HG03066 (cell line): ENCODE results near the gene NEIL3.

Experiments
- ATAC-seq: cut with Tn5 transposase; IDR thresholded peaks from one replicate; pipeline ENCODE4 v1.9.1; 2021; ENCODE audit warnings: low read depth; ENCODE audit not compliant: unreplicated experiment

Gene NEIL3

GRCh38 chr4:177309522-177310371, at the start of gene NEIL3:
NEIL3 (plus strand) TSS chr4:177309874; CDS start chr4:177309954, 80 bp downstream.
- peak; percentile 92 for ATAC-seq

- no peak for ATAC-seq
Measured at GRCh38 chr4:177263818-177264217, 45.9 kb upstream of the NEIL3 start.

DNA sequence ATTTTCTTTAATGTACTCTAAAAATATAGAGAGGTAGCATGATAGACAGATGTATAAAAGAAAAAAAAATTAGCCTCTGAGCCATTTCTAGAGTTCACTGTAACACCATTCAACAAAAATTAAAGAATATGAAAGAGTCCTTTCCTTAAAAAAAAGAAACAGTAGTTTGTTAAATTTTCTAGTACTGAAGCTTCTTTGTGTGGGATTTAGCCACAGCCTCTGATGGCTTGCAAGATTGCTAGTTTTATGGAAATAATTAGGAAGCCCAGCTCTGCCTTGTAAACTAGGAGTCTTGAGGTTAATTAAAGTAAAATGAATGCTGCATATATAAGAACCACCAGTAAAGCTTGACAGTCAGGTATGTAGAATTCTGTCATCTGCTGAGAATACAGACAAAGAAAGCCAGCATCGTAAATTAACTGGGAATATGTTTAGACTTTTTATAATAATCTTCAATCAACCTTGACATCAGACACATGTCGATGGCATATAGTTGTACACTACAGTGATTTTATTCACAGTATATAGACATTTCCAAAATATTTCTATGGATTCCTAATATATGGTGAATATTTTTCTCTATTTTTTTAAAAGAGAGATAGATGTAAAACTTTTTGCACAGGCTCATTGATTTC, 44.8 kb upstream of the NEIL3 start:
- ATAC-seq: no peak

- ATAC-seq: no peak
Measured at GRCh38 chr4:177265729-177266128, 43.9 kb upstream of the NEIL3 start.

- no peak for ATAC-seq
Measured at GRCh38 chr4:177266506-177266905, 43.2 kb upstream of the NEIL3 start.

GRCh38 chr4:177267911-177268310, 41.8 kb upstream of the NEIL3 start:
- ATAC-seq: no peak

DNA sequence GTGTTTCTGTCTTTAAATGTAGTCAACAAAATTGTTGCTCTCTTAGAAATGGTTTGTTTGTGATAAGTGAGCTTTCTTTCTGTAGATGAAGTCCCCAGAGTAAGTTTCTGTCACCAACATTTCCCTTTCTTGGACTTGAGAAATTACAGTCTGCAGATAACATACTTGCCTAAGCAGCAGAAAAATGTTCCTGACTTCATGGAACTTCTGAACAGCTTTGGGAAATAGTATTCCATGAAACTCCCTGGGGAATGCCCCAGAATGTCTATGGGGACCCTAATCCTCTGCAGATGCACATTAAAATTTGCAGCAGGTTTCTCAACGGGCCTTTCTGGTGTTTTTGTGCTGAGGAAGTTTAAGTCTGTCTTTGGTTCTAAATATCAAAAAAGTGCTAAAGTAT, 38.6 kb upstream of the NEIL3 start:
- no peak for ATAC-seq

- no peak for ATAC-seq
Measured at GRCh38 chr4:177271915-177272766, 37.5 kb upstream of the NEIL3 start.

- ATAC-seq: no peak
Measured at GRCh38 chr4:177275999-177276398, 33.7 kb upstream of the NEIL3 start.

DNA sequence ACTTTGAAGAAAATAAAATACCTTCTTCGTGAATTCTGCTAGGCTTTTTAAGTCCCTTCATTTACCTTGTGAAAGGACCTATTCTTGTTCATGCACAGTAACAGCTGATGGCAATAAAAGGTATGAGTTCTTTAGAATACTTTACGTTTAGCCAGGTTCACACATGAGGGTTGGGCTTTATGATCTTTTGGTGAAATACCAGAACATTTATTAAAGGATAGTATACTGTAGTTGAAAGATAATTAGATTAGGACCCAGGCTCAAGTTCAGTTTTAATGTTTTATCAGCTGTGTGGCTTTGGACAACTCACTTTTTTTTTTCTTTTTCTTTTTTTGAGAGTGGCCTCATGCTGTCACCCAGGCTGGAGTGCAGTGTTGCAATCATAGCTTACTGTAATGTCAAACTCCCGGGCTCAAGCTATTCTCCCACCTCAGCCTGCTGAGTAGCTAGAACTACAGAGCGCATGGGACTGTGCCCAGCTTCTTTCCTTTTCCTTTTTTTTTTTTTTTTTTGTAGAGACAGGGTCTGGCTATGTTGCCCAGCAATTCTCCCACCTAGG, 28.2 kb upstream of the NEIL3 start:
- no peak for ATAC-seq

DNA sequence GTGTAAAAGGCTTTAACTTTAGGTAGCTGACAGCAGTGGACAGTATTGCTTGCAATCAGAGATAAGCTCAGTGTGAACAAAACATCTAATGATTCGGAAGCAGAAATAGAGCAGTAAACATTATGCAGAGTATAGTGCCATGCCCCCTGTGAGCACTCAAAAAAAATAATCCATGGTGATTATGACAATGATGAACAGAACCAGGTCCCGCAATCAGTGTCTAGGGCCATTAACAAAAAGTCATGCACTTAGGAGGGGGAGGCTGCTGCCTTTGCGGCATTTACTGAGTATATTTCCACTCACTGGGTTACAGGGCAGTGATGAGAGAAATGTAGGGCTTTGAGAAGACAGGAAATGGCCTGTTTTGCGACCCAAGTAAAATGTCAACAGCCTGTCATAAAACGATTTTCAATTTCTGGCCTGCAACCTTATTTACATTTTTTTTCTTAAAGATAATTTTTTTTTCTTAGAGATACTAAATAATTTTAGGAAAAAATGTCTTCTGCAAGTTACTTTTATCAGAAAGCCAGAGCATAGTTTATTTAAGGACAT, 27.3 kb upstream of the NEIL3 start:
- no peak for ATAC-seq

- no peak for ATAC-seq
Measured at GRCh38 chr4:177283167-177283566, 26.5 kb upstream of the NEIL3 start.

DNA sequence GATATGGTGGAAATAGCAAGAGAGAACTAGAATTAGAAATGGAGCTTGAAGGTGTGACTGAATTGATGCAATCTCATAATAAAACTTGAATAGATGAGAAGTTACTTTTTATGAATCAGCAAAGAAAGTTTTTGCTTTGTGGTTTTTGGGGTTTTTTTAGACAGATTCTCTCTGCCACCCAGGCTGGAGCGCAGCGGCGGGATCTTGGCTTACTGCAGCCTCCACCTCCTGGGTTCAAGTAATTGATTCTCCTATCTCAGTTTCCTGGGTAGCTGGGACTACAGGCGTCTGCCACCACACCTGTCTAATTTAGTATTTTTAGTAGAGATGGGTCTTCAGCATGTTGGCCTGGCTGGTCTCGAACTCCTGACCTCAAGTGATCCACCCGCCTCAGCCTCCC, 23.7 kb upstream of the NEIL3 start:
- no peak for ATAC-seq

GRCh38 chr4:177287255-177287654, 22.4 kb upstream of the NEIL3 start:
- ATAC-seq: no peak

- ATAC-seq: no peak
Measured at GRCh38 chr4:177288335-177288734, 21.3 kb upstream of the NEIL3 start.

DNA sequence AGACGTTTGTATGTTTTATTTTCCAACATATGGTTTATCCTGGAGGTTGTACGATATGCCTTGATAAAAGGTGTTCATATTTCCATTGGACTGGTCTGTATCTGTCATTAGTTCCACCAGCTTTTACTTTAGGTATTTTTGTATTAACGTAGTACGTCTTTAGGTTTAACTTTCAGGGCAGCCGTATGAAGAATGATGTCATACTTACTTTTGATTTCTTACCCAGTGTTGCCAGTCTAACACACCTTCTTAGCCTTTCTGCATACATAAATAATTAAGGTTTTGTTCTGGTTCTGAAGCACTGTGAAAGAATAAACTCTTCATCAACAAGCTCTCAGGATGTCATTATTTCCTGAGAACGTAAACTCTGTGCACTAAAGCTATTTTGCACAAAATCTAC, 18.9 kb upstream of the NEIL3 start:
- ATAC-seq: no peak

GRCh38 chr4:177292171-177292570, 17.5 kb upstream of the NEIL3 start:
- no peak for ATAC-seq

DNA sequence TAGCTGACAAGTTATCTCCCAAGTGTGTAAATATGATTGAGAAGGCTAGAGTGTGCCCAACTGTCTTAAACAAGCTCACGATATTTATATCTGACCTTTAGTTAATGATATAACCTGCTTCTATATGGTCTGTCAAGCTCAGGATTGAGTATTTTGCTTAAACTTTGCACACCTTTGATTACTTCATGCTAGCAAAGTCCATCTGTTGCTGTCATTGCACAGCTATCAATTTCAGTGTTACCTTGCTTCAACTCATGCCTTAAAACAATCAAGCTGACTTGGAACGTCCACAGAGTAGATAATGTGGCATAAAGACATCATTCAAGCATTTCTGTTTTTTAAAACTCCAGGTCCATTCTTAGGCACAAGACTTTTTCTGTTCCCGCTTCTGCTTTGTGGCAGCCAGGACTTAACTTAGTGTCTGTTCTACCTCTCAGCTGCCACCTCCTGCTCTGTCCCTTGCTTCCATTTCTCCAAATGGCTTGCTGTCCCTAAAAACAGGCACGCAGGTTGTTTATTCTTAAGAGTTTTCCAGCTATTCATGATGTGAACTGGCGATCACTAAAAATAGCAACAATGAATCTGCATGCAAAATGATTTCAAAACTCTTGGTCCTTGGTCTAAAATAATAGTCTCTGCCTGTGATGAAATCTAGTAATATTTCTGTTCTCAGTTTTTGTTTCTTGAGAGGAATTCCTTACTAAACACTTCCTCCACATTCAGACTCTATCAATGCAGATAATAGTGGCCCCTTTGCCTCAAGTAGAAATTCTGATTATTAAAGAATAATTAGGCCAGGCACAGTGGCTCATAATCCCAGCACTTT, 16.3 kb upstream of the NEIL3 start:
- ATAC-seq: no peak

- no peak for ATAC-seq
Measured at GRCh38 chr4:177297785-177298391, 11.8 kb upstream of the NEIL3 start.
